ENCODE results near the gene HYAL2.

- TF ChIP-seq CTCF (IDR thresholded peaks at IDR 0.05; ENCODE audit: poor library complexity, severe bottlenecking) (peak; percentile 83), RAD21 (conservative IDR thresholded peaks at IDR 0.05) (peak; percentile 89), REST (IDR thresholded peaks at IDR 0.05; ENCODE audit: borderline replicate concordance) (no peak), EZH2 (IDR thresholded peaks at IDR 0.05; ENCODE audit: borderline replicate concordance, insufficient read depth, low read length, poor library complexity, severe bottlenecking) (no peak), SMC3 (conservative IDR thresholded peaks at IDR 0.05; ENCODE audit: poor library complexity) (peak; percentile 89)
Measured at GRCh38 chr3:50370594-50370993, 48.0 kb upstream of the HYAL2 start.

Measured in neural cell (in vitro differentiated cells).